Upper lobe of left lung (tissue), 6 donors: Measurements from ENCODE around the gene TRAPPC6A. TPM values are rescaled to one million over a fixed set of nuclear protein-coding genes. Genes with fewer than 3 reads are reported as not detected.

Experiments
- ATAC-seq, 2 donors: fragments of 200-7000 bp; cut with Tn5 transposase; one replicate each; pipeline ENCODE4 v1.9.1; 2022; ENCODE audit warnings: mild to moderate bottlenecking in 2 of 2, moderate library complexity in 2 of 2; ENCODE audit not compliant: low FRiP score in 2 of 2
- DNase-seq, 2 donors: peaks; one replicate each; pipeline ENCODE4 v3.0.0-alpha.2; 2019 to 2020
- H3K27ac ChIP-seq, 4 donors: fragments of 200-600 bp; sonication (generic); one replicate each; pipeline ENCODE4 v1.5.1; 2016 to 2019
- H3K27me3 ChIP-seq, 4 donors: fragments of 200-600 bp; sonication (generic); one replicate each; pipeline ENCODE4 v1.5.1; 2017 to 2019
- H3K36me3 ChIP-seq, 4 donors: fragments of 200-600 bp; sonication (generic); one replicate each; pipeline ENCODE4 v1.5.1; 2016 to 2019
- H3K4me1 ChIP-seq, 4 donors: fragments of 200-600 bp; sonication (generic); one replicate each; pipeline ENCODE4 v1.5.1; 2018 to 2019
- H3K4me3 ChIP-seq, 4 donors: fragments of 200-600 bp; sonication (generic); one replicate each; pipeline ENCODE4 v1.5.1; 2017 to 2019; ENCODE audit warnings: mild to moderate bottlenecking in 2 of 4, moderate library complexity in 1 of 4
- H3K9me3 ChIP-seq, 4 donors: fragments of 200-600 bp; sonication (generic); one replicate each; pipeline ENCODE4 v1.5.1; 2018 to 2019
- CTCF ChIP-seq, 6 experiments: fragments of 450-650 bp in 4 of 6; fragments of 200-600 bp in 2 of 6; sonication (generic) in 2 of 6; IDR thresholded peaks; one replicate each; pipeline ENCODE4 v1.5.1; 2016 to 2019; ENCODE audit warnings: antibody characterized with exemption in 6 of 6
- EP300 ChIP-seq, 4 donors: sonication (generic); formaldehyde crosslinking; IDR thresholded peaks; one replicate each; pipeline ENCODE4 v1.5.1; 2017; ENCODE audit warnings: antibody characterized with exemption in 4 of 4, control low read depth in 2 of 4
- POLR2A ChIP-seq, 4 donors: fragments of 450-650 bp; IDR thresholded peaks; one replicate each; pipeline ENCODE4 v1.5.1; 2016 to 2017; ENCODE audit warnings: antibody characterized with exemption in 4 of 4, mild to moderate bottlenecking in 2 of 4
- POLR2AphosphoS5 ChIP-seq, 2 donors: sonication (generic); formaldehyde crosslinking; IDR thresholded peaks; one replicate each; pipeline ENCODE4 v1.5.1; 2017; ENCODE audit warnings: antibody characterized with exemption in 2 of 2
- WGBS, 2 donors: methylation state at CpG; one replicate each; pipeline ENCODE4 v1.1.5; 2017 to 2018; 5-methylcytosine and 5-hydroxymethylcytosine counted together
- total RNA-seq, 6 donors: library from RNA; depleted of rRNA in 4 of 6; stranded (reverse); fragments of >200 nt in 4 of 6; gene quantifications; one replicate each; pipeline versions ENCODE4 v1.1.0 to v1.2.1, GENCODE V29; 2016 to 2021
- donor health status: DM: no; HTN: no; CAD: no; lungs with moderate emphysema.
- donor health status: DM: no; HTN: yes; CAD: no; lungs with severe emphysema.

TRAPPC6A gene
- total RNA-seq, 6 donors from 2014 or later = 10.5 to 53.3 (median 23.7) TPM

- no peak overlapping the region for H3K27ac ChIP-seq
- no peak for DNase-seq
- 54 to 65% methylated on average over 4 of the region's 4 CpGs for WGBS, 2 donors
- no peaks in the 10 kb centered on the region for H3K36me3 ChIP-seq
- no peak for TF ChIP-seq POLR2A (IDR thresholded peaks at IDR 0.05)
- peak; percentile 22 to 55 (median 40) for TF ChIP-seq CTCF (IDR thresholded peaks at IDR 0.05)
- H3K4me3 ChIP-seq = no peak overlapping the region
- H3K4me1 ChIP-seq = peaks cover 0 to 8% (median 2%) of the 10 kb centered on the region in 4 donors
- H3K9me3 ChIP-seq = no peaks in the 10 kb centered on the region
- H3K27me3 ChIP-seq = no peaks in the 10 kb centered on the region
- no peak for ATAC-seq
These were observed 22.5 kb upstream of the TRAPPC6A start for GRCh38 chr19:45200568-45200967.

- TF ChIP-seq EP300 (IDR thresholded peaks at IDR 0.05) = no peak
- TF ChIP-seq POLR2AphosphoS5 (IDR thresholded peaks at IDR 0.05) = no peak
- TF ChIP-seq POLR2A (IDR thresholded peaks at IDR 0.05) = no peak
- TF ChIP-seq CTCF (IDR thresholded peaks at IDR 0.05) = no peak
- 92 to 95% methylated on average over 6 of the region's 6 CpGs for WGBS, 2 donors
- Histone ChIP-seq H3K4me1 (no peaks in the 10 kb centered on the region), H3K36me3 (no peaks in the 10 kb centered on the region), H3K9me3 (no peaks in the 10 kb centered on the region), H3K4me3 (no peak overlapping the region), H3K27ac (no peak overlapping the region), H3K27me3 (no peaks in the 10 kb centered on the region)
- no peak for ATAC-seq
- DNase-seq = no peak
These were observed 17.7 kb upstream of the TRAPPC6A start for GRCh38 chr19:45195764-45196163.

- Histone ChIP-seq H3K27ac (no peak overlapping the region), H3K4me3 (no peak overlapping the region), H3K9me3 (no peaks in the 10 kb centered on the region), H3K4me1 (no peaks in the 10 kb centered on the region), H3K36me3 (no peaks in the 10 kb centered on the region), H3K27me3 (no peaks in the 10 kb centered on the region)
- WGBS, 2 donors = 95 to 96% methylated on average over 4 of the region's 4 CpGs
- ATAC-seq (no peak), DNase-seq (no peak)
- TF ChIP-seq CTCF (IDR thresholded peaks at IDR 0.05) (no peak), POLR2AphosphoS5 (IDR thresholded peaks at IDR 0.05) (no peak), EP300 (IDR thresholded peaks at IDR 0.05) (no peak), POLR2A (IDR thresholded peaks at IDR 0.05) (no peak)
These were observed 13.3 kb upstream of the TRAPPC6A start for GRCh38 chr19:45191375-45191774.

- Histone ChIP-seq H3K4me1 (no peaks in the 10 kb centered on the region), H3K4me3 (no peak overlapping the region), H3K27me3 (no peaks in the 10 kb centered on the region), H3K36me3 (no peaks in the 10 kb centered on the region), H3K27ac (no peak overlapping the region), H3K9me3 (no peaks in the 10 kb centered on the region)
- TF ChIP-seq EP300 (IDR thresholded peaks at IDR 0.05) (no peak), CTCF (IDR thresholded peaks at IDR 0.05) (no peak), POLR2AphosphoS5 (IDR thresholded peaks at IDR 0.05) (no peak), POLR2A (IDR thresholded peaks at IDR 0.05) (no peak)
- DNase-seq (no peak), ATAC-seq (no peak)
- WGBS, 2 donors = 81 to 94% methylated on average over 1 of the region's 1 CpG
These were observed 11.9 kb upstream of the TRAPPC6A start for GRCh38 chr19:45189971-45190370.

- peak in 1 of 2 donors; percentile 39 for ATAC-seq
- WGBS, 2 donors = 36 to 41% methylated on average over 10 to 12 of the region's 12 CpGs
- no peak for DNase-seq
- Histone ChIP-seq H3K36me3 (no peaks in the 10 kb centered on the region), H3K4me3 (no peak overlapping the region), H3K4me1 (no peaks in the 10 kb centered on the region), H3K27ac (no peak overlapping the region), H3K9me3 (no peaks in the 10 kb centered on the region), H3K27me3 (no peaks in the 10 kb centered on the region)
- TF ChIP-seq POLR2A (IDR thresholded peaks at IDR 0.05) (no peak), POLR2AphosphoS5 (IDR thresholded peaks at IDR 0.05) (no peak), CTCF (IDR thresholded peaks at IDR 0.05) (peak in 5 of 6 experiments; percentile 26 to 44 (median 36))
These were observed 9.5 kb upstream of the TRAPPC6A start for GRCh38 chr19:45187421-45188100.
